Measurements from ENCODE around the gene FRS3.

DNA sequence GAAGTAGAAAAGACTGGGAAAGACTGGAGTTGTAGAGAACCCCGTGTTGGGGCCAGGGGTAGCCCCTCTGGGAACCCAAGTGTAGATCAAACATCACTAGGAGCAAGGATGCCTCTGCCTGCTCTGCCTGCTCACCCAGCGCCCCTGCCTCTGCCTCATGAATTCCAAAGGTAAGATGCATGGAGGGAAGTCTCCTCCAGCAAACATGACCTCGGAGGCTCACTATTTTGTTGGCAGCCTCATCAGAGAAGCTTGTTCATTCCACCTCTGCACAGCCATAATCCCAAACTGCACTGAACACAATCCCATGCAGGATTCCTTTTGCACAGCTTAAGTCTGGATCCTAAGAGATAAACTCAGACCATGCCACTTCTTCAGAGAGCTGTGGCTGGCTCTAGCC, 4.9 kb downstream of the FRS3 start:
- TF ChIP-seq CTCF (conservative IDR thresholded peaks at IDR 0.05; ENCODE audit: low read length) (no peak), EZH2phosphoT487 (IDR thresholded peaks at IDR 0.05; ENCODE audit: borderline replicate concordance, low read depth, low read length) (no peak)
